ENCODE data around the gene TMEM132C. TPM values are rescaled to one million over a fixed set of nuclear protein-coding genes. Genes with fewer than 3 reads are reported as not detected.

Gene TMEM132C
- total and polyA plus RNA-seq, 2 of the 8 experiments (the other 6 are each of a cell fraction or from before 2014, with no cell fraction given), result 0.23 to 0.76 TPM

- TF ChIP-seq, protein P1, sequence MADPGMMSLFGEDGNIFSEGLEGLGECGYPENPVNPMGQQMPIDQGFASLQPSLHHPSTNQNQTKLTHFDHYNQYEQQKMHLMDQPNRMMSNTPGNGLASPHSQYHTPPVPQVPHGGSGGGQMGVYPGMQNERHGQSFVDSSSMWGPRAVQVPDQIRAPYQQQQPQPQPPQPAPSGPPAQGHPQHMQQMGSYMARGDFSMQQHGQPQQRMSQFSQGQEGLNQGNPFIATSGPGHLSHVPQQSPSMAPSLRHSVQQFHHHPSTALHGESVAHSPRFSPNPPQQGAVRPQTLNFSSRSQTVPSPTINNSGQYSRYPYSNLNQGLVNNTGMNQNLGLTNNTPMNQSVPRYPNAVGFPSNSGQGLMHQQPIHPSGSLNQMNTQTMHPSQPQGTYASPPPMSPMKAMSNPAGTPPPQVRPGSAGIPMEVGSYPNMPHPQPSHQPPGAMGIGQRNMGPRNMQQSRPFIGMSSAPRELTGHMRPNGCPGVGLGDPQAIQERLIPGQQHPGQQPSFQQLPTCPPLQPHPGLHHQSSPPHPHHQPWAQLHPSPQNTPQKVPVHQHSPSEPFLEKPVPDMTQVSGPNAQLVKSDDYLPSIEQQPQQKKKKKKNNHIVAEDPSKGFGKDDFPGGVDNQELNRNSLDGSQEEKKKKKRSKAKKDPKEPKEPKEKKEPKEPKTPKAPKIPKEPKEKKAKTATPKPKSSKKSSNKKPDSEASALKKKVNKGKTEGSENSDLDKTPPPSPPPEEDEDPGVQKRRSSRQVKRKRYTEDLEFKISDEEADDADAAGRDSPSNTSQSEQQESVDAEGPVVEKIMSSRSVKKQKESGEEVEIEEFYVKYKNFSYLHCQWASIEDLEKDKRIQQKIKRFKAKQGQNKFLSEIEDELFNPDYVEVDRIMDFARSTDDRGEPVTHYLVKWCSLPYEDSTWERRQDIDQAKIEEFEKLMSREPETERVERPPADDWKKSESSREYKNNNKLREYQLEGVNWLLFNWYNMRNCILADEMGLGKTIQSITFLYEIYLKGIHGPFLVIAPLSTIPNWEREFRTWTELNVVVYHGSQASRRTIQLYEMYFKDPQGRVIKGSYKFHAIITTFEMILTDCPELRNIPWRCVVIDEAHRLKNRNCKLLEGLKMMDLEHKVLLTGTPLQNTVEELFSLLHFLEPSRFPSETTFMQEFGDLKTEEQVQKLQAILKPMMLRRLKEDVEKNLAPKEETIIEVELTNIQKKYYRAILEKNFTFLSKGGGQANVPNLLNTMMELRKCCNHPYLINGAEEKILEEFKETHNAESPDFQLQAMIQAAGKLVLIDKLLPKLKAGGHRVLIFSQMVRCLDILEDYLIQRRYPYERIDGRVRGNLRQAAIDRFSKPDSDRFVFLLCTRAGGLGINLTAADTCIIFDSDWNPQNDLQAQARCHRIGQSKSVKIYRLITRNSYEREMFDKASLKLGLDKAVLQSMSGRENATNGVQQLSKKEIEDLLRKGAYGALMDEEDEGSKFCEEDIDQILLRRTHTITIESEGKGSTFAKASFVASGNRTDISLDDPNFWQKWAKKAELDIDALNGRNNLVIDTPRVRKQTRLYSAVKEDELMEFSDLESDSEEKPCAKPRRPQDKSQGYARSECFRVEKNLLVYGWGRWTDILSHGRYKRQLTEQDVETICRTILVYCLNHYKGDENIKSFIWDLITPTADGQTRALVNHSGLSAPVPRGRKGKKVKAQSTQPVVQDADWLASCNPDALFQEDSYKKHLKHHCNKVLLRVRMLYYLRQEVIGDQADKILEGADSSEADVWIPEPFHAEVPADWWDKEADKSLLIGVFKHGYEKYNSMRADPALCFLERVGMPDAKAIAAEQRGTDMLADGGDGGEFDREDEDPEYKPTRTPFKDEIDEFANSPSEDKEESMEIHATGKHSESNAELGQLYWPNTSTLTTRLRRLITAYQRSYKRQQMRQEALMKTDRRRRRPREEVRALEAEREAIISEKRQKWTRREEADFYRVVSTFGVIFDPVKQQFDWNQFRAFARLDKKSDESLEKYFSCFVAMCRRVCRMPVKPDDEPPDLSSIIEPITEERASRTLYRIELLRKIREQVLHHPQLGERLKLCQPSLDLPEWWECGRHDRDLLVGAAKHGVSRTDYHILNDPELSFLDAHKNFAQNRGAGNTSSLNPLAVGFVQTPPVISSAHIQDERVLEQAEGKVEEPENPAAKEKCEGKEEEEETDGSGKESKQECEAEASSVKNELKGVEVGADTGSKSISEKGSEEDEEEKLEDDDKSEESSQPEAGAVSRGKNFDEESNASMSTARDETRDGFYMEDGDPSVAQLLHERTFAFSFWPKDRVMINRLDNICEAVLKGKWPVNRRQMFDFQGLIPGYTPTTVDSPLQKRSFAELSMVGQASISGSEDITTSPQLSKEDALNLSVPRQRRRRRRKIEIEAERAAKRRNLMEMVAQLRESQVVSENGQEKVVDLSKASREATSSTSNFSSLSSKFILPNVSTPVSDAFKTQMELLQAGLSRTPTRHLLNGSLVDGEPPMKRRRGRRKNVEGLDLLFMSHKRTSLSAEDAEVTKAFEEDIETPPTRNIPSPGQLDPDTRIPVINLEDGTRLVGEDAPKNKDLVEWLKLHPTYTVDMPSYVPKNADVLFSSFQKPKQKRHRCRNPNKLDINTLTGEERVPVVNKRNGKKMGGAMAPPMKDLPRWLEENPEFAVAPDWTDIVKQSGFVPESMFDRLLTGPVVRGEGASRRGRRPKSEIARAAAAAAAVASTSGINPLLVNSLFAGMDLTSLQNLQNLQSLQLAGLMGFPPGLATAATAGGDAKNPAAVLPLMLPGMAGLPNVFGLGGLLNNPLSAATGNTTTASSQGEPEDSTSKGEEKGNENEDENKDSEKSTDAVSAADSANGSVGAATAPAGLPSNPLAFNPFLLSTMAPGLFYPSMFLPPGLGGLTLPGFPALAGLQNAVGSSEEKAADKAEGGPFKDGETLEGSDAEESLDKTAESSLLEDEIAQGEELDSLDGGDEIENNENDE (IDR thresholded peaks at IDR 0.05; ENCODE audit: insufficient replicate concordance, low read length), result no peak
- no peak for TF ChIP-seq ASH2L (IDR thresholded peaks at IDR 0.05; ENCODE audit: low read length)
- no peak for TF ChIP-seq TAF7 (optimal IDR thresholded peaks at IDR 0.05; ENCODE audit: borderline replicate concordance, low read depth, low read length)
- no peak for TF ChIP-seq EZH2 (IDR thresholded peaks at IDR 0.05; ENCODE audit: low read depth, low read length, severe bottlenecking)
- TF ChIP-seq MAX (IDR thresholded peaks at IDR 0.05), result no peak
Measured at GRCh38 chr12:128660532-128661225, 393.7 kb downstream of the TMEM132C start (continued).
